Activated CD4-positive, alpha-beta T cell treated with anti-CD3 and anti-CD28 coated beads, Interleukin-2, amount 50 U/mL, for 24 hours (primary cell): ENCODE measurements around the gene VASP.
A peak's percentile ranks its signal among the peaks of the same experiment; 100 is the strongest.

Experiments used
- DNase-seq, 2 donors: peaks; one replicate each; pipeline ENCODE4 v3.0.0-alpha.2; 2020; ENCODE audit warnings: low read depth in 1 of 2, low spot score in 1 of 2

Gene VASP

GRCh38 chr19:45547965-45548609, 40.8 kb downstream of the VASP start:
- no peak for DNase-seq

GRCh38 chr19:45553464-45553863, 46.2 kb downstream of the VASP start:
- DNase-seq = no peak

- DNase-seq = no peak
Measured at GRCh38 chr19:45554481-45554880, 47.2 kb downstream of the VASP start.

- DNase-seq = no peak
Measured at GRCh38 chr19:45556835-45557234, 49.6 kb downstream of the VASP start.

GRCh38 chr19:45558399-45558878, 51.2 kb downstream of the VASP start:
- DNase-seq = peak; percentile 20 to 48

GRCh38 chr19:45560038-45560437, 52.8 kb downstream of the VASP start:
- DNase-seq = no peak

- DNase-seq = no peak
Measured at GRCh38 chr19:45560686-45561085, 53.4 kb downstream of the VASP start.

GRCh38 chr19:45564131-45564780, 57.0 kb downstream of the VASP start:
- no peak for DNase-seq

- DNase-seq = no peak
Measured at GRCh38 chr19:45567609-45568008, 60.3 kb downstream of the VASP start.

- DNase-seq = no peak
Measured at GRCh38 chr19:45568732-45569131, 61.5 kb downstream of the VASP start.

GRCh38 chr19:45569619-45570421, 62.5 kb downstream of the VASP start:
- peak; percentile 15 to 31 for DNase-seq

GRCh38 chr19:45571457-45572220, 64.4 kb downstream of the VASP start:
- no peak for DNase-seq

- no peak for DNase-seq
Measured at GRCh38 chr19:45574526-45574925, 67.2 kb downstream of the VASP start.

GRCh38 chr19:45575216-45575615, 67.9 kb downstream of the VASP start:
- DNase-seq = no peak
